ENCODE measurements around the gene MZB1. TPM values are rescaled to one million over a fixed set of nuclear protein-coding genes. Genes with fewer than 3 reads are reported as not detected.
A peak's percentile ranks its signal among the peaks of the same experiment; 100 is the strongest.
"Not testable (repeated sequence)": the region's sequence is repeated elsewhere in the genome, so short reads cannot be mapped to it uniquely, and the experiment has no call there.

The MZB1 gene
- total RNA-seq, 3 donors from 2014 or later, result 1.8 to 5.0 (median 2.5) TPM

GRCh38 chr5:139360384-139360783, 29.3 kb downstream of the MZB1 start:
- ATAC-seq (no peak), DNase-seq (no peak)
- no peak overlapping the region for H3K4me3 Mint-ChIP-seq
- peaks cover 16% of the 10 kb centered on the region for H3K4me1 Mint-ChIP-seq (ENCODE audit: low read depth)
- no peaks in the 10 kb centered on the region for H3K9me3 Mint-ChIP-seq
- H3K27me3 Mint-ChIP-seq (ENCODE audit: low read depth), result no peaks in the 10 kb centered on the region
- H3K36me3 Mint-ChIP-seq (ENCODE audit: insufficient read depth), result peaks cover 15% of the 10 kb centered on the region

- Mint-ChIP-seq H3K4me3 (no peak overlapping the region), H3K9me3 (no peaks in the 10 kb centered on the region), H3K4me1 (ENCODE audit: low read depth) (peaks cover 24% of the 10 kb centered on the region), H3K36me3 (ENCODE audit: insufficient read depth) (peaks cover 8% of the 10 kb centered on the region), H3K27me3 (ENCODE audit: low read depth) (no peaks in the 10 kb centered on the region)
- DNase-seq (no peak), ATAC-seq (no peak)
These were observed 31.6 kb downstream of the MZB1 start for GRCh38 chr5:139358064-139358463.

GRCh38 chr5:139355900-139356299, 33.8 kb downstream of the MZB1 start:
- not testable (repeated sequence) for H3K9me3 Mint-ChIP-seq; DNase-seq; H3K36me3 Mint-ChIP-seq (ENCODE audit: insufficient read depth); H3K27me3 Mint-ChIP-seq (ENCODE audit: low read depth); H3K4me3 Mint-ChIP-seq; ATAC-seq
- H3K4me1 Mint-ChIP-seq (ENCODE audit: low read depth), result peaks cover 31% of the 10 kb centered on the region

GRCh38 chr5:139354186-139354585, 35.5 kb downstream of the MZB1 start:
- no peak for ATAC-seq

GRCh38 chr5:139347863-139348262, 41.9 kb downstream of the MZB1 start:
- ATAC-seq, result not testable (repeated sequence)

More at GRCh38 chr5:139354186-139354585, 35.5 kb downstream of the MZB1 start:
- no peaks in the 10 kb centered on the region for H3K9me3 Mint-ChIP-seq
- H3K27me3 Mint-ChIP-seq (ENCODE audit: low read depth), result no peaks in the 10 kb centered on the region
- DNase-seq, result no peak
- H3K4me1 Mint-ChIP-seq (ENCODE audit: low read depth), result peaks cover 31% of the 10 kb centered on the region
- peaks cover 8% of the 10 kb centered on the region for H3K36me3 Mint-ChIP-seq (ENCODE audit: insufficient read depth)
- no peak overlapping the region for H3K4me3 Mint-ChIP-seq

GRCh38 chr5:139345442-139345841, 44.3 kb downstream of the MZB1 start:
- Mint-ChIP-seq H3K36me3 (ENCODE audit: insufficient read depth) (peaks cover 16% of the 10 kb centered on the region), H3K4me1 (ENCODE audit: low read depth) (peaks cover 54% of the 10 kb centered on the region)
- not testable (repeated sequence) for H3K4me3 Mint-ChIP-seq; DNase-seq; H3K9me3 Mint-ChIP-seq; ATAC-seq; H3K27me3 Mint-ChIP-seq (ENCODE audit: low read depth)

More at GRCh38 chr5:139347863-139348262, 41.9 kb downstream of the MZB1 start:
- H3K27me3 Mint-ChIP-seq (ENCODE audit: low read depth); H3K4me3 Mint-ChIP-seq; H3K9me3 Mint-ChIP-seq; DNase-seq: not testable (repeated sequence)
- Mint-ChIP-seq H3K4me1 (ENCODE audit: low read depth) (peaks cover 49% of the 10 kb centered on the region), H3K36me3 (ENCODE audit: insufficient read depth) (peaks cover 16% of the 10 kb centered on the region)

- Mint-ChIP-seq H3K36me3 (ENCODE audit: insufficient read depth) (peaks cover 16% of the 10 kb centered on the region), H3K9me3 (no peaks in the 10 kb centered on the region), H3K27me3 (ENCODE audit: low read depth) (no peaks in the 10 kb centered on the region), H3K4me3 (peak overlapping the region; percentile 52), H3K4me1 (ENCODE audit: low read depth) (peaks cover 54% of the 10 kb centered on the region)
- no peak for ATAC-seq
- no peak for DNase-seq
These were observed 45.5 kb downstream of the MZB1 start for GRCh38 chr5:139344177-139344576.

- Mint-ChIP-seq H3K36me3 (ENCODE audit: insufficient read depth) (peaks cover 16% of the 10 kb centered on the region), H3K9me3 (no peaks in the 10 kb centered on the region), H3K4me1 (ENCODE audit: low read depth) (peaks cover 50% of the 10 kb centered on the region), H3K4me3 (peak overlapping the region; percentile 100), H3K27me3 (ENCODE audit: low read depth) (no peaks in the 10 kb centered on the region)
- ATAC-seq (no peak), DNase-seq (no peak)
These were observed 46.2 kb downstream of the MZB1 start for GRCh38 chr5:139343476-139343875.

GRCh38 chr5:139342423-139342723, 47.3 kb downstream of the MZB1 start:
- Mint-ChIP-seq H3K9me3 (no peaks in the 10 kb centered on the region), H3K27me3 (ENCODE audit: low read depth) (no peaks in the 10 kb centered on the region), H3K4me1 (ENCODE audit: low read depth) (peaks cover 50% of the 10 kb centered on the region), H3K4me3 (peak overlapping the region; percentile 100), H3K36me3 (ENCODE audit: insufficient read depth) (peaks cover 15% of the 10 kb centered on the region)
- DNase-seq (peak; percentile 69), ATAC-seq (peak; percentile 75 to 79)

- H3K4me3 Mint-ChIP-seq, result peak within 1 kb of the TSS; percentile 100
- ATAC-seq (peak; percentile 91 to 92), DNase-seq (peak; percentile 96)
These were observed 47.9 kb downstream of the MZB1 start, which contains the start of gene PAIP2 for GRCh38 chr5:139341689-139342422. TSS of gene PAIP2 (plus strand) at chr5:139341854. CDS start at chr5:139363785, 21,931 bp downstream.

GRCh38 chr5:139341187-139341688, 48.5 kb downstream of the MZB1 start:
- DNase-seq (no peak), ATAC-seq (no peak)
- Mint-ChIP-seq H3K27me3 (ENCODE audit: low read depth) (no peaks in the 10 kb centered on the region), H3K4me1 (ENCODE audit: low read depth) (peaks cover 49% of the 10 kb centered on the region), H3K4me3 (peak overlapping the region; percentile 100), H3K9me3 (no peaks in the 10 kb centered on the region), H3K36me3 (ENCODE audit: insufficient read depth) (peaks cover 13% of the 10 kb centered on the region)

More at GRCh38 chr5:139341689-139342422, 47.9 kb downstream of the MZB1 start, which contains the start of gene PAIP2:
- Mint-ChIP-seq H3K9me3 (no peaks in the 10 kb centered on the region), H3K27me3 (ENCODE audit: low read depth) (no peaks in the 10 kb centered on the region), H3K4me1 (ENCODE audit: low read depth) (peaks cover 48% of the 10 kb centered on the region), H3K36me3 (ENCODE audit: insufficient read depth) (peaks cover 13% of the 10 kb centered on the region)

GRCh38 chr5:139340051-139340450, 49.7 kb downstream of the MZB1 start:
- Mint-ChIP-seq H3K4me3 (peak overlapping the region; percentile 19), H3K36me3 (ENCODE audit: insufficient read depth) (peaks cover 8% of the 10 kb centered on the region), H3K4me1 (ENCODE audit: low read depth) (peaks cover 48% of the 10 kb centered on the region), H3K27me3 (ENCODE audit: low read depth) (no peaks in the 10 kb centered on the region), H3K9me3 (no peaks in the 10 kb centered on the region)
- DNase-seq (no peak), ATAC-seq (no peak)
